ENCODE data around the gene MICAL1.
A peak's percentile ranks its signal among the peaks of the same experiment; 100 is the strongest.

MICAL1 gene

DNA sequence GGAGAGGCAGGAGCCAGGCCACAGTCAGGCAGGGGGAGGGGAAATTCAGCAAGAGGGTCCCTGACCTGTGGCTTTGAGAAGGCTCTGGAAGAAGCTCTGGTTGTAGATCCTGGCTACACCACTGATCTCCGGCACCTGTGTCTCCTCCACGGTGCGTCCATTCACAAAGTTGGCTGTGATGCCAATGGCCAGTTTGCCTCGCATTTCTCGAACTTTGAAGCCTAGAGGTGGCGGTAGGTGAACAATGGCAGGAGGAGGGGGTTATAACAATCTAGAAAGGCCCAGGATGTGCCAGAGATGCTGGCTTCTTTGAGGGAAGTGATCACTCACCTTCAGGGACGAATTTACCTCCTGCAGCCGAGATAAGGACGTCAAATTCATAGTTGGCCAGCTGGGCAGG is 3.4 kb downstream of the MICAL1 start:
- DNase-seq: no peak

DNA sequence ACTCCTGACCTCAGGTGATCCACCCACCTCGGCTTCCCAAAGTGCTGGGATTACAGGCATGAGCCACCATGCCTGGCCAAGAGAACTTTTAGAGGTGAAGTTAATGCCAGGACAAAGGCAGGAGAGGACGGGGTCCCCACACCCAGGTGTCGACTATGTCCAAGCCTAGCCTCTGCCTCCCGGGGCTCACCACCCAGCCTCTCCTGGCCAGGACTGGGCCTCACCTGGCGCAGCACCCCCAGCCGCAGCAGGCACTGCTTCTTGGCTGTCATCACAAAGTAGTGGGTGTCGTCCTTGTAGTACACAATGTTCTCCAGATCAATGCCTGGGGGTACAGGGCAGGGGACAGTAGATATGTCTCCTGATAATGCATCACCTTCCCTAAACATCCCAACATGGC is 4.2 kb downstream of the MICAL1 start:
- DNase-seq: no peak

GRCh38 chr6:109450801-109451200 is 4.8 kb downstream of the MICAL1 start:
- DNase-seq: no peak

DNA sequence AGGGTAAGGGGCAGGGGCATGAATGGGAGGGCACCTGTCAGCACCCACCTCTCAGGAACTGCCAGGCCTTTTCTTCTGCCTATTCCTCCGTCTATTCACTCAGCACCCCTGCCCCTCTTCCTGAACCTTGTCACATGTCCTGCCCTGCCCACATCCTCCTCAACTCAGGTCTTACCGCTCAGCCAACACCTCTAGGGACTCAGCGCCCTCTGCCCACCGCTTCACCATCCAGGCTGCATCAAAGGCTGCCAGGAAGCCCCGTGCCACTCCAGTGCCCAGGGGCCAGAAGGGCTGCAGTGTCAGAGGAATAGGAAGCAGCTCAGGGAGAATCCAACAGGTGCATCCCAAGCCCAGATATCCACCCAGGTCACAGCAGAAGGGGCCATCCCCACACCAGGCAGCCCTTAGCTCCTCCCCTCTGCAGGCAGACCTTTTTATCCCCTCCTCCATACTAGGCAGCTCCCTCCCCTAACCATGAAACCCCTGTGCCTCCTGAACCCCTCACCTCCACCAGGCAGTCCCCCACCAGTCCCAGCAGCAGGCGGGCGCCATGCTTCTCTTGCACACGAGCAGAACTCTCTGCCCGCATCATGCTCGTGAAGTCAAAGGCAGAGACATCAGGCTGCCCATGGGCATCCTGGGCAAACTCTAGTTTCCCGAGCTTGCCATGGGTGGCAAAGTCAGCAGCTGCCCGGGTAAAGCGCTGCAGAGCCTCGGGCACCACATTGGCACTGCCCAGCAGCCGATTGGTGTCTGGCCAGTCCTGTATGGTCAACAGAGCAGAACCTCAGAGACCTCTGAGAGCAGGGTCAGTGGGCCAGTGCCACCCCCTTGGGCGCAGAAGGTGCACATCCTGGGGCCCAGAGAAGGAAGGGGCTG is 5.5 kb downstream of the MICAL1 start:
- DNase-seq: no peak

DNA sequence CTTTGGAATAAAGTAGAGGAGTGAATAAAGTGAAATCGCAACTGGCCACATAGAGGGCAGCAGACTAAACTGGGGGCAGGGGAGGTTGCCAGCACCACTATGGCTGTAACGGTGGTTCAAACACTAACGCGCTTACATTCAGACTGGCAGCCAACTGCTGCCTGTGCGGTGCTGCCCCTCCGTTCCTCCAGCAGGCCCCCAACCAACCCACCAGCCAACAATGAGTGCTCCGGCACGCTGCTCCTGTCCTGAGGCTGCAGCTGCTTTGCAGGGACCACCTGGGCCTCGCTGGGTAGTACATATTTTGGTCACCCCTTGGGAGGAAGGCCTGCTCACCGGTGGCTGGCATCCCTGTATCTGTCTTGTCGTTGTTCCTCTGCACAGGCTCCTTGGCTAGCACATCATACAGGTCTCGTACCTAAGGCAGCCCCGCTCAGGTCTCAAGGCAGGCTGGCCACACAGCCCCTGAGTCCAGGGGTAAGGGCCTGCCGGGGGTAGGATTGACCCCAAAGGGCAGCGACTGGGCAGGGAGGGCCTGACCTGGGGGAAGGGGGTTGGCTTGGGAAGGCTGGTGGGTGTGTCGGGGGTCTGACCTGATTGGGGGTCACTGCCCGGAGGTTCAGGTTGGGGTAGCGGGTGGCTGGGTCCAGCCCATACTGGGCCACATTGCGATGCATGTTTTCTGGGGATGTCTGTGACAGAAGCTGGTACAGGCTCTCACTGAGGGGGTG is 6.3 kb downstream of the MICAL1 start:
- no peak for DNase-seq

DNA sequence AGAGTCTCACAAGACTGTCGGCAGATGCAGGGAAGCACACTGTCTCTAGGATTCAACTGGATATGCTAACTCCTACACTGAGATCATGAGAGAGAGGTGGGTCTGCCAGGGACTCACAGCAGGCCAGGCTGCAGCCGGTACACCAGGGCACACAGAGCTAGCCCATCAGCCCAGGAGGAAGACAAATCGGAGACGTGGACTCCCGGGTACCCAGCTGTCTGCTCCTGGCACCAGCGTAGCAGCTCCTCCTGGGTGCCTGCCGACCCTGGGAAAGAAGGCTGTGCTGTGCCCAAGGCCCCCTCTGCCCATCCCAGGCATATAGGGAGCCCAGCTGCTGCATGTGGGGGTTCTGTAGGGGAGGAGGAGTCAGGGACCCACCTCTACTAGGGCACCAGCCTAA is 7.0 kb downstream of the MICAL1 start:
- DNase-seq: no peak

DNA sequence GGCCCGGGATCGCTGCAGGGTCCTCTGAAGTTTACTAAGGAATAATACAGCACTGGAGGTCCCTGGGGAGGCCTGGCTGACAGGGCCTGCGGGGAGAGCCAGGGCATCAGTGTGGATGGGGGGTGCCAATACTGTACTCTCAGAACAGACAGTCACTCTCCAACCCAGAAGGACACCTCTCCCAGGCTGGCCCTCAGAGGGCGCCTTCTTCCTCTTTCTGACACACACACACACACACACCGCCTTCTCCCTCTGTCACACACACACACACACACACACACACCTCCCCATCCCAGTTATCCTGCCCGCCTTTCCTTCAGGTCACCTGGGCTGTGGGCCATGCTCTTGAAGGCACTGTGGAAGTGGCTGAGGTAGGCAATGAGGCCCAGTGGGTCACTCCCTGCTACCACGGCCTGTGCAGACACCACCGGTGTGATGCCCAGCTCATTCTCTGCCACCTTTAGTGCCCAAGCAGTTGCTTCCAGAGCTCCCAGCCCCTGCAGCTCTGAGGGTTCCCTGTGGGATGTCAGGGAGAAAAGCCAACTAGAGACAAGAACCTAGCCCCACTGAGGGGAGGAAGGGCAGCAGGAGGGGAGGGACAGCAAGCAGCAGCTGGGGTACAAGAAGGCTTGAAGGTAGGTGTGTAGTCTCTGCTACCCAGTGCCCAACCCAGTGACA is 7.6 kb downstream of the MICAL1 start:
- no peak for DNase-seq

- DNase-seq: no peak
Measured at GRCh38 chr6:109447087-109447486, 8.5 kb downstream of the MICAL1 start.

- no peak for DNase-seq
Measured at GRCh38 chr6:109446541-109446940, 9.0 kb downstream of the MICAL1 start.

DNA sequence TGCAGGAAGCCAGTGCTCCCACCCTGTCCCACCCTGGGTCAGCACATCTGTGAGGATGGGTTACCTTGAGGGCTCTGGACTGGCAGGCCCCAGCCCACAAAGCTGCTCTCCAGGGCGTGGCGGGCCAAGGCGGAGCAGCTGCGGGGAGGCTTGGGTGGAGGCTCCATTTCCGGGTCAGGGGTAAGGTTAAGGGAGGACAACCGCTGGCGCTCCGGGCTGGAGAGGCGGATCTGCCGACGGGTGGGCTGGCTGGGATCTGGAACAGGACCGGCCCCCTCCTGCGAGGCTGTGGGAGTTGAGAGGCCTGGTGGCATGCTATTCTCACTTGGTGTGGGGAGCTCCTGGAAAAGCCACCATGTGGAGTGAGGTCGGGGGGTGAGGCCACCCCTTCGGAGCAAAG is 9.5 kb downstream of the MICAL1 start:
- no peak for DNase-seq

GRCh38 chr6:109445382-109445781 is 10.2 kb downstream of the MICAL1 start:
- no peak for DNase-seq

- DNase-seq: no peak
Measured at GRCh38 chr6:109443425-109443950, 12.1 kb downstream of the MICAL1 start.

GRCh38 chr6:109442393-109442924 is 13.1 kb downstream of the MICAL1 start:
- DNase-seq: no peak

GRCh38 chr6:109441069-109441816 is 14.3 kb downstream of the MICAL1 start:
- DNase-seq: peak; percentile 40

- DNase-seq: peak; percentile 79
Measured at GRCh38 chr6:109440331-109441068, 15.1 kb downstream of the MICAL1 start, which contains the start of the genes PPIL6 and SMPD2. Gene PPIL6 (minus strand): TSS chr6:109440628. CDS start chr6:109440590, 38 bp downstream. Gene SMPD2 (plus strand): TSS chr6:109440724. CDS start chr6:109441122, 398 bp downstream.

GRCh38 chr6:109436041-109436440 is 19.5 kb downstream of the MICAL1 start:
- no peak for DNase-seq

DNA sequence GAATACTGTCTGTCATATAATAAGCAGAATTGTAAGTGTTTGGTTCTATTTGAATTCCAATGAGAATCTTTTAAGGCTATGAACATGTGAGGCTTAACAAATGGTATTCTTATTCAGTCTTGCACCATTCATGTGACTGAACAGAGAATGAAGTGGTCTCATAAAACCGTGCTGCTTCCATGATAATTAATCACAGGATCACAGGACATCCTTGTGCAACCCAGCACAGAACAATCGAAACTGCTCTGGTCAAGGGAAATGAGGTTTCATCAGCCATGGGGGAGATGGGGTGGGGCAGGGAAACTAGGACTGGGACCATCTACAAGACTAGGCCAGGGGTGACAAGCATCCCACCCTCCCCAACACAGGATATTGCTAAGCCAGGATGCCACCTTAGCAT is 21.1 kb downstream of the MICAL1 start:
- no peak for DNase-seq

GRCh38 chr6:109429496-109429895 is 26.1 kb downstream of the MICAL1 start:
- DNase-seq: no peak

DNA sequence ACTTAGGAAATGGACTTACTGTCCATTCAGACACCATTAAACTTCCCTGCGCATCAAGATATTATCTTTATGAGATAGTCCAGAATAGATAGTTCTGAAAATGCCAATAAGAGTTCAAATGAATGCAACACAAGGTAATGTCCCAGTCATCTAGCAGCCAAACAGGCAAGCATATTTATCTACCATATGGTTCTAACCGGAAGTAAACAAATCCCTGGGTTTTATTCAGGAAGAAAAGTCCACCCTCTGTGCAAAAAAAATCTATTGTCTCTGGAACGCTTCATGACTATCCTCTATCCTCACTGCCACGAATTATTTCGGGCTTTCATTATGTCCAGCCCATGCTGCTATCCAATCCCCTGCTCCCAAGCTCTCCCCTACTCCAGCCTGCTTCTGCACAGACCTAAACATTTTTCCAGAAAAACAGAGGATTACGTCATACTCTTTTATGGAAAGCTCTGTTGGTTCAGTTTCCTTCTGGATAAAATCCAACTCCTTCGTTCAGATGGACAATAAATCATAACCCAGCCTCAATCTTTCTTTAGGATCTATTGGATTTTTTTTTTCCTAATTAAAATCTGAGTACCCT is 26.6 kb downstream of the MICAL1 start:
- no peak for DNase-seq

DNA sequence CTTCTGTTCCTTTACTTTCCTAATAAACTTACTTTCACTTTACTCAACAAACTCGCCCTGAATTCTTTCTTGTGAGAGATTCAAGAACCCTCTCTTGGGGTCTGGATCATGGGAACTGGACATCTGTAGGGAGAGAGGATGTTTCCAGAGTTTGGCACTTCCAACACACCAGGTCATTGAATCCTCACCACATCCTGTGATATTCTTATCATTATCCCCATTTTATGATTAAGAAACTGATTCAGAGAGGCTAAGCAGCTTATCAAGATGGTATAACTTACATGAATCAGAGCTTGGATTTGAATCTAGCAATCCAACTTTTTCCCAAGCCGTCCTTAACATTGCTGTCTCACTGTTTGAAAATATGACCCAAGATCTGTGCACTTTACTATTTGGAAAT is 30.6 kb downstream of the MICAL1 start:
- no peak for DNase-seq

GRCh38 chr6:109421184-109421583 is 34.4 kb downstream of the MICAL1 start:
- DNase-seq: no peak
